ENCODE data around the gene NALCN.

DNA sequence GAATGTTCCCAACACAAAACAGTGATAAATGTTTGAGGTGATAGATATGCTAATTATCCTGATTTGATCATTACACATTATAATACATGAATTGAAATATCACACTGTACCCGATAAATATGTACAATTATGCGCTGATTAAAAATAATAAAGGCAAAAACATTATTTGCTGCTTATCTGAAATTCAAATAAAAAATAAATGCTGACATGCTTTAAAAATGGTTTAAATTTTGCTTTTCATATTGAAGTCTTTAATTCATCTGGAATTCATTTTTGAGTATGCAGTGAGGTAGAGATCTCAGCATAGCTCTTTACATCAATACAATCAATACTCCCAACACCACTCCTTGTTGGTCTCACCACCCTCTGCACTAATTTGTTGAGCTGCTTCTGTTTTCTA lies 330.8 kb downstream of the NALCN start:
- TF ChIP-seq KLF16 (tag by site-specific recombination; IDR thresholded peaks at IDR 0.05), result no peak
- no peak for TF ChIP-seq ZNF184 (tag by site-specific recombination; IDR thresholded peaks at IDR 0.05)
- TF ChIP-seq, protein P1, sequence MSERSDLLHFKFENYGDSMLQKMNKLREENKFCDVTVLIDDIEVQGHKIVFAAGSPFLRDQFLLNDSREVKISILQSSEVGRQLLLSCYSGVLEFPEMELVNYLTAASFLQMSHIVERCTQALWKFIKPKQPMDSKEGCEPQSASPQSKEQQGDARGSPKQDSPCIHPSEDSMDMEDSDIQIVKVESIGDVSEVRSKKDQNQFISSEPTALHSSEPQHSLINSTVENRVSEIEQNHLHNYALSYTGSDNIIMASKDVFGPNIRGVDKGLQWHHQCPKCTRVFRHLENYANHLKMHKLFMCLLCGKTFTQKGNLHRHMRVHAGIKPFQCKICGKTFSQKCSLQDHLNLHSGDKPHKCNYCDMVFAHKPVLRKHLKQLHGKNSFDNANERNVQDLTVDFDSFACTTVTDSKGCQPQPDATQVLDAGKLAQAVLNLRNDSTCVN (tag by site-specific recombination; optimal IDR thresholded peaks at IDR 0.05), result no peak
- TF ChIP-seq ZEB2 (tag by site-specific recombination; IDR thresholded peaks at IDR 0.05), result no peak
- TF ChIP-seq, protein P2, sequence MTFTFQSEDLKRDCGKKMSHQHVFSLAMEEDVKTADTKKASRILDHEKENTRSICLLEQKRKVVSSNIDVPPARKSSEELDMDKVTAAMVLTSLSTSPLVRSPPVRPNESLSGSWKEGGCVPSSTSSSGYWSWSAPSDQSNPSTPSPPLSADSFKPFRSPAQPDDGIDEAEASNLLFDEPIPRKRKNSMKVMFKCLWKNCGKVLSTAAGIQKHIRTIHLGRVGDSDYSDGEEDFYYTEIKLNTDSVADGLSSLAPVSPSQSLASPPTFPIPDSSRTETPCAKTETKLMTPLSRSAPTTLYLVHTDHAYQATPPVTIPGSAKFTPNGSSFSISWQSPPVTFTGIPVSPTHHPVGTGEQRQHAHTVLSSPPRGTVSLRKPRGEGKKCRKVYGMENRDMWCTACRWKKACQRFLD (tag by site-specific recombination; IDR thresholded peaks at IDR 0.05), result no peak
- no peak for TF ChIP-seq ZNF169 (tag by site-specific recombination; IDR thresholded peaks at IDR 0.05)
- TF ChIP-seq, protein P3, sequence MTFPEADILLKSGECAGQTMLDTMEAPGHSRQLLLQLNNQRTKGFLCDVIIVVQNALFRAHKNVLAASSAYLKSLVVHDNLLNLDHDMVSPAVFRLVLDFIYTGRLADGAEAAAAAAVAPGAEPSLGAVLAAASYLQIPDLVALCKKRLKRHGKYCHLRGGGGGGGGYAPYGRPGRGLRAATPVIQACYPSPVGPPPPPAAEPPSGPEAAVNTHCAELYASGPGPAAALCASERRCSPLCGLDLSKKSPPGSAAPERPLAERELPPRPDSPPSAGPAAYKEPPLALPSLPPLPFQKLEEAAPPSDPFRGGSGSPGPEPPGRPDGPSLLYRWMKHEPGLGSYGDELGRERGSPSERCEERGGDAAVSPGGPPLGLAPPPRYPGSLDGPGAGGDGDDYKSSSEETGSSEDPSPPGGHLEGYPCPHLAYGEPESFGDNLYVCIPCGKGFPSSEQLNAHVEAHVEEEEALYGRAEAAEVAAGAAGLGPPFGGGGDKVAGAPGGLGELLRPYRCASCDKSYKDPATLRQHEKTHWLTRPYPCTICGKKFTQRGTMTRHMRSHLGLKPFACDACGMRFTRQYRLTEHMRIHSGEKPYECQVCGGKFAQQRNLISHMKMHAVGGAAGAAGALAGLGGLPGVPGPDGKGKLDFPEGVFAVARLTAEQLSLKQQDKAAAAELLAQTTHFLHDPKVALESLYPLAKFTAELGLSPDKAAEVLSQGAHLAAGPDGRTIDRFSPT (tag by site-specific recombination; IDR thresholded peaks at IDR 0.05), result no peak
- TF ChIP-seq ZNF548 (tag by site-specific recombination; IDR thresholded peaks at IDR 0.05), result no peak
- TF ChIP-seq, protein P4, sequence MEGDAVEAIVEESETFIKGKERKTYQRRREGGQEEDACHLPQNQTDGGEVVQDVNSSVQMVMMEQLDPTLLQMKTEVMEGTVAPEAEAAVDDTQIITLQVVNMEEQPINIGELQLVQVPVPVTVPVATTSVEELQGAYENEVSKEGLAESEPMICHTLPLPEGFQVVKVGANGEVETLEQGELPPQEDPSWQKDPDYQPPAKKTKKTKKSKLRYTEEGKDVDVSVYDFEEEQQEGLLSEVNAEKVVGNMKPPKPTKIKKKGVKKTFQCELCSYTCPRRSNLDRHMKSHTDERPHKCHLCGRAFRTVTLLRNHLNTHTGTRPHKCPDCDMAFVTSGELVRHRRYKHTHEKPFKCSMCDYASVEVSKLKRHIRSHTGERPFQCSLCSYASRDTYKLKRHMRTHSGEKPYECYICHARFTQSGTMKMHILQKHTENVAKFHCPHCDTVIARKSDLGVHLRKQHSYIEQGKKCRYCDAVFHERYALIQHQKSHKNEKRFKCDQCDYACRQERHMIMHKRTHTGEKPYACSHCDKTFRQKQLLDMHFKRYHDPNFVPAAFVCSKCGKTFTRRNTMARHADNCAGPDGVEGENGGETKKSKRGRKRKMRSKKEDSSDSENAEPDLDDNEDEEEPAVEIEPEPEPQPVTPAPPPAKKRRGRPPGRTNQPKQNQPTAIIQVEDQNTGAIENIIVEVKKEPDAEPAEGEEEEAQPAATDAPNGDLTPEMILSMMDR (tag by site-specific recombination; IDR thresholded peaks at IDR 0.05), result no peak
- no peak for TF ChIP-seq ZNF292 (tag by site-specific recombination; IDR thresholded peaks at IDR 0.05; ENCODE audit: borderline replicate concordance, low read depth)
- TF ChIP-seq ZNF274 (IDR thresholded peaks at IDR 0.05; ENCODE audit: low read length), result no peak
- no peak for TF ChIP-seq ZNF274 (tag by site-specific recombination; IDR thresholded peaks at IDR 0.05; ENCODE audit: borderline replicate concordance)
- TF ChIP-seq ZNF785 (tag by site-specific recombination; IDR thresholded peaks at IDR 0.05), result no peak
- TF ChIP-seq, protein P5, sequence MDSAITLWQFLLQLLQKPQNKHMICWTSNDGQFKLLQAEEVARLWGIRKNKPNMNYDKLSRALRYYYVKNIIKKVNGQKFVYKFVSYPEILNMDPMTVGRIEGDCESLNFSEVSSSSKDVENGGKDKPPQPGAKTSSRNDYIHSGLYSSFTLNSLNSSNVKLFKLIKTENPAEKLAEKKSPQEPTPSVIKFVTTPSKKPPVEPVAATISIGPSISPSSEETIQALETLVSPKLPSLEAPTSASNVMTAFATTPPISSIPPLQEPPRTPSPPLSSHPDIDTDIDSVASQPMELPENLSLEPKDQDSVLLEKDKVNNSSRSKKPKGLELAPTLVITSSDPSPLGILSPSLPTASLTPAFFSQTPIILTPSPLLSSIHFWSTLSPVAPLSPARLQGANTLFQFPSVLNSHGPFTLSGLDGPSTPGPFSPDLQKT (IDR thresholded peaks at IDR 0.05; ENCODE audit: borderline replicate concordance, low read depth, low read length), result no peak

All from HEK293 (cell line).